ENCODE data around the gene LOXL3. TPM values are rescaled to one million over a fixed set of nuclear protein-coding genes. Genes with fewer than 3 reads are reported as not detected.
A peak's percentile ranks its signal among the peaks of the same experiment; 100 is the strongest.

Gene LOXL3
- total and polyA plus RNA-seq, 7 donors, result 0.62 to 2.3 (median 0.99) TPM

DNA sequence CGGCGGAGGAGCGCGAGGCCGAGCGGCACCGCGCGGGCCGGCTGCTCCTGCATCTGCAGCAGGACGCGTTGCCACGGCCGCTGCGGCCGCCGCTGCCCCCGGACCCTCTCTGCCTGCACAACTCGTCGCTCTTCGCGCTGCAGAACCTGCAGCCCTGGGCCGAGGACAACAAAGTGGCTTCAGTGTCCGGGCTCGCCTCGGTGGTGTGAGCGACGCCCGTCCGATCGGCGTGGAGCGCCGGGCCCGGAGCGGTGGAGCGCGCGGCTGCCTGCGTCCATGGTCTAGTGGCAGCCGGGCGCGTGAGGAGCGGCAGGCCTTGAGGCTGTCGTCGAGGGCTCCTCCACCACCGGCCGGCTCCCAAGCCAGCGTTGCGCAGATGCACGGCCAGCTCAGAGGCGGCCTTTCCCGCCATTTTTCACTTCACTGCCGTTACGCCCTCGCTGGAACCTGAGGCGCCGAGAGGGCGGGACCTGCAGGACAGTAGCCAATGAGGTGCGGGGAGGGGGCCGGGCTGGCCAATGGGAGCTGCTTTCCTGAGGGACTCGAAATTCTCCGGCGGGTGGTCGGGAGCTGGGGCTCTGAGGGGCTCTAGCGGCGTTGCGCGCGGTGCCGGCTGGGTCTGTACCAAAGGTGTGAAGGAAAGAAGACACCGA, 37.6 kb downstream of the LOXL3 start:
- peaks cover 17% of the 10 kb centered on the region for H3K4me1 ChIP-seq
- DNase-seq (peak; percentile 66 to 84), ATAC-seq (peak; percentile 67 to 92 (median 88))
- H3K9me3 ChIP-seq, result no peaks in the 10 kb centered on the region
- peak overlapping the region; percentile 65 for H3K4me3 ChIP-seq
- peaks cover 0 to 95% (median 42%) of the 10 kb centered on the region in 3 donors for H3K27me3 ChIP-seq (ENCODE audit: insufficient read depth in 3 of 3, low read length in 2 of 3)
- 2 to 4% (median 2%) methylated on average over 55 to 72 of the region's 72 CpGs for WGBS, 3 donors
- H3K36me3 ChIP-seq (ENCODE audit: insufficient read depth in 1 of 2, low read depth in 1 of 2), result no peaks in the 10 kb centered on the region
- intact Hi-C loops (cut with DNase I), result no loop called here
- H3K27ac ChIP-seq, result no peak overlapping the region
- TF ChIP-seq, protein P1, sequence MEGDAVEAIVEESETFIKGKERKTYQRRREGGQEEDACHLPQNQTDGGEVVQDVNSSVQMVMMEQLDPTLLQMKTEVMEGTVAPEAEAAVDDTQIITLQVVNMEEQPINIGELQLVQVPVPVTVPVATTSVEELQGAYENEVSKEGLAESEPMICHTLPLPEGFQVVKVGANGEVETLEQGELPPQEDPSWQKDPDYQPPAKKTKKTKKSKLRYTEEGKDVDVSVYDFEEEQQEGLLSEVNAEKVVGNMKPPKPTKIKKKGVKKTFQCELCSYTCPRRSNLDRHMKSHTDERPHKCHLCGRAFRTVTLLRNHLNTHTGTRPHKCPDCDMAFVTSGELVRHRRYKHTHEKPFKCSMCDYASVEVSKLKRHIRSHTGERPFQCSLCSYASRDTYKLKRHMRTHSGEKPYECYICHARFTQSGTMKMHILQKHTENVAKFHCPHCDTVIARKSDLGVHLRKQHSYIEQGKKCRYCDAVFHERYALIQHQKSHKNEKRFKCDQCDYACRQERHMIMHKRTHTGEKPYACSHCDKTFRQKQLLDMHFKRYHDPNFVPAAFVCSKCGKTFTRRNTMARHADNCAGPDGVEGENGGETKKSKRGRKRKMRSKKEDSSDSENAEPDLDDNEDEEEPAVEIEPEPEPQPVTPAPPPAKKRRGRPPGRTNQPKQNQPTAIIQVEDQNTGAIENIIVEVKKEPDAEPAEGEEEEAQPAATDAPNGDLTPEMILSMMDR (IDR thresholded peaks at IDR 0.05), result no peak

- Histone ChIP-seq H3K9me3 (no peaks in the 10 kb centered on the region), H3K4me1 (peaks cover 17% of the 10 kb centered on the region), H3K27me3 (ENCODE audit: insufficient read depth in 3 of 3, low read length in 2 of 3) (peaks cover 0 to 98% (median 43%) of the 10 kb centered on the region in 3 donors), H3K4me3 (peak overlapping the region; percentile 65), H3K36me3 (ENCODE audit: insufficient read depth in 1 of 2, low read depth in 1 of 2) (no peaks in the 10 kb centered on the region), H3K27ac (no peak overlapping the region)
- intact Hi-C loops (cut with DNase I), result no loop called here
- DNase-seq (no peak), ATAC-seq (peak in 2 of 4 donors; percentile 12 to 15)
- TF ChIP-seq, protein P1 (IDR thresholded peaks at IDR 0.05), result no peak
- 7 to 20% (median 12%) methylated on average over 46 to 60 of the region's 60 CpGs for WGBS, 3 donors
Measured at GRCh38 chr2:74515271-74515980, 38.3 kb downstream of the LOXL3 start.

- TF ChIP-seq, protein P1 (IDR thresholded peaks at IDR 0.05), result no peak
- Histone ChIP-seq H3K4me1 (peaks cover 17% of the 10 kb centered on the region), H3K27me3 (ENCODE audit: insufficient read depth in 3 of 3, low read length in 2 of 3) (peaks cover 0 to 97% (median 45%) of the 10 kb centered on the region in 3 donors), H3K9me3 (no peaks in the 10 kb centered on the region), H3K27ac (no peak within 1 kb of the TSS), H3K4me3 (peak within 1 kb of the TSS; percentile 25), H3K36me3 (ENCODE audit: insufficient read depth in 1 of 2, low read depth in 1 of 2) (no peaks in the 10 kb centered on the region)
- ATAC-seq (peak in 1 of 4 donors; percentile 17), DNase-seq (no peak)
- intact Hi-C loops (cut with DNase I), result no loop called here
- 4 to 9% (median 7%) methylated on average over 75 to 82 of the region's 82 CpGs for WGBS, 3 donors
Measured at GRCh38 chr2:74514368-74515270, 39.1 kb downstream of the LOXL3 start, which contains the start of gene TLX2. TSS of gene TLX2 (plus strand) at chr2:74514450. CDS start at chr2:74514807, 357 bp downstream.

DNA sequence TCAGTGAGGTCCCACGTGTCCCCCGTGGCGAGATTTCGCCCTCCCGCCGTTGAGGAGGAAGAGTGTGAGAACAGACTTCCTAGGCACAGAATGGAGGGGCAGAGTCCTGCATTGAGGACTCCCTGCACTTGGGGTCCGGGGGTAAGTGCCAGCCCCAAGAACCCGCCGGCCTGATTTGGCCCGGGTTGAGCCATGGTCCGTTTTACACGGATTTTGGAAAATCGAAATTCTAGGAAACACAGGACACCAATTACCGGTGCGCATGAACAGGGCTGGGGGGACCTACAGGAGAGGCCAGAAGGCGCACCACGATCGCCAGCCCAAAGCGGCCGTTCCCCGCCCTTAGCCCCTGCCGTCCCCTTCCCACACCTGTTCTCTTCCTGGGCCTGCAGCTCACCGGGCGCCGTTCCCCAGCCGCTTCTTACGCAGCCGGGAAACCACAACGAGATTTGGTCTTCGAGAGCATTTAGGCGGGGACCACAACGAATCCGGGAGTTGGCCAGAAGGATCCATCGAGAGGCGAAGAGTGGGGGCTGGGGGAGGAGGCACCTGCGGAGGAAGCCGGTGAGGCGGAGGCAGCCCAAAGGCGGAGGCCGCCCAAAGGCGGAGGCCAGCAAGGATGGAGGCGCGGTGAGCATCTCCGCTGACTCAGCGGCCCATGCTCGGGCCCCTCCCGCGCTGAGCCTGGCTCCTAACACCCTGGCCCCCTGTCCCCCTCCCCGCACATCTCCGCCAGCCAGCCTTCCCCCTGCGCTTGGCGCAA, 40.0 kb downstream of the LOXL3 start:
- Histone ChIP-seq H3K27ac (no peak overlapping the region), H3K9me3 (no peaks in the 10 kb centered on the region), H3K4me1 (peaks cover 17% of the 10 kb centered on the region), H3K27me3 (ENCODE audit: insufficient read depth in 3 of 3, low read length in 2 of 3) (peaks cover 0 to 93% (median 41%) of the 10 kb centered on the region in 3 donors), H3K36me3 (ENCODE audit: insufficient read depth in 1 of 2, low read depth in 1 of 2) (no peaks in the 10 kb centered on the region), H3K4me3 (no peak overlapping the region)
- TF ChIP-seq, protein P1 (IDR thresholded peaks at IDR 0.05), result no peak
- ATAC-seq (no peak), DNase-seq (no peak)
- intact Hi-C loops (cut with DNase I), result no loop called here
- WGBS, 3 donors, result 6 to 9% (median 7%) methylated on average over 45 to 52 of the region's 52 CpGs
